DMS53 (cell line): ENCODE measurements around the gene CFDP1.

Experiments
- DNase-seq: peaks from one replicate; lab custom pipeline; 2025; lab: John Stamatoyannopoulos, UW

The CFDP1 gene

GRCh38 chr16:75319513-75320411 is 113.5 kb downstream of the CFDP1 start:
- DNase-seq, result no peak

DNA sequence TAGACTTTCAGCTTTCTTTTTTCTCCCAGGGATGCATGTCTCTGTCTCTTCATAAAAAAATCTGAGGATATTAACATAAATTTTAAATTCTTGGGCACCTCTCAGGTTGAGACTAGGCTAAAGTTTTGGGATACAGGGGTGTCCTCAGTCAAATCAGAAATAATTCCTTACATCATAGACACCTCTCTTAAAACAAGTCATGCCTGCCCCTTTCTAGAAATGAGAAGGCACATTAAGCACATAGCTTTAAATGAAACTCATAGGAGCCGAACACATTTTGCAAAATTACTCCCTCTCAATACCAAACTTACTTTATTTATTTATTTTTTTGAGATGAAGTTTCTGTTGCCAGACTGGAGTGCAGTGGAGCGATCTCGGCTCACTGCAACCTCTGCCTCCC is 114.6 kb downstream of the CFDP1 start:
- no peak for DNase-seq

GRCh38 chr16:75317532-75317931 is 115.8 kb downstream of the CFDP1 start:
- DNase-seq, result no peak

GRCh38 chr16:75317101-75317522 is 116.2 kb downstream of the CFDP1 start:
- DNase-seq, result no peak

DNA sequence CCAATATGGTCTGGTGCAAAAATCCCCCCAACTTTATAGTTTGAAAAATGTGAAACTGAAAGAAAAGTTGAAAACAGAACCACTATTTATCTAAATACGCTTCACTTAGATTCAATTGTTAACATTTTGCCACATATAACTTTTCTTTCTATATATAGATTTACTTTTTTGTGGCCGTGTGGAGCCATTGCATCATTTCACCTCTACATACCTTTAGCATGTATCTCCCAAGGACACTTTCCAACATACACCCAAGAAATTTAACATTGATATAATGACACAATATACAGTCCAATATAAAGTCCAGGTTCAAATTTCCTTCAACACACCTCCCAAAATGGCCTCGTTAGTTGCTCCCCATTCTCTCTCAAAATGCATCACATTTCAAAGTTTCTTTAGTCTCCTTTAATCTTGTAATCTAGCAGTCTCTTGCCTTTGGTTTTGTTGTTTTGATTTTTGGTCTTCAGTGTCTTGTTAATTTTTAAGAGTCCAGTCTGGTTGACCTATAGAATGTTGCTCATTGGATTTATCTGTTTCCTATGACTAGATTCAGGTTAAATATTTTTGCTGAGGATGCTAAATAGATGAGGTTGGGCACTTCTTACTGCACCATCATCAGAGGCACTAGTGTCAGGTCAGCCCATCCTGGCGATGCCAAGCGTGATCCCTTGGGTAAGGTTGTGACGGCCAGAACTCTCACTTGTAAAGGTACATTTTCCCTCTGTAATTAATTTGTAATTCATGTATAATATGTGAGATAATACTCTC is 117.6 kb downstream of the CFDP1 start:
- DNase-seq, result no peak

GRCh38 chr16:75312875-75313274 is 120.4 kb downstream of the CFDP1 start:
- DNase-seq, result no peak

DNA sequence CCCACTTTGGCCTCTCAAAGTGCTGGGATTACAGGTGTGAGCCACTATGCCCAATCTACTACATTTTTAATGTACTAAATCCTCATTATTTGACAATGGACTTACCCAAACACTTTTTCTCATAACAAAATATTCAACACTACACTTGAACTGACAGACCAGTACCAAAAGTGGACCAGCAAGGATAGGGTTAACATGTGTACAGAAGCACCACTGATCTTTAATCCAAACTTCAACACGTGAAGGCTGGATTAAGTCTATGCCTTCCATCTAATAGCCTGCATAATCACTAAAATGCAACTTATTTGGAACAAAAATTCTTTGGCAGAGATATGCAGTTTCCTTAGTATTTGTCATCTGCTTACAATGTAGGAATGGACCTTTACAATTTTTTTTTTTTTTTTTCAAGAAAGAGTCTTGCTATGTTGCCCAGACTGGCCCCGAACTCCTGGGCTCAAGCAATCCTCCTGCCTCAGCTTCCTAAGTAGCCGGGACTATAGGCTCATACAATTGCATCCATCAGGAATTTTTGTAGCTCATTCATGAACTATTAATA is 121.8 kb downstream of the CFDP1 start:
- DNase-seq, result no peak

- peak; percentile 2 for DNase-seq
Measured at GRCh38 chr16:75310541-75310940, 122.8 kb downstream of the CFDP1 start.

DNA sequence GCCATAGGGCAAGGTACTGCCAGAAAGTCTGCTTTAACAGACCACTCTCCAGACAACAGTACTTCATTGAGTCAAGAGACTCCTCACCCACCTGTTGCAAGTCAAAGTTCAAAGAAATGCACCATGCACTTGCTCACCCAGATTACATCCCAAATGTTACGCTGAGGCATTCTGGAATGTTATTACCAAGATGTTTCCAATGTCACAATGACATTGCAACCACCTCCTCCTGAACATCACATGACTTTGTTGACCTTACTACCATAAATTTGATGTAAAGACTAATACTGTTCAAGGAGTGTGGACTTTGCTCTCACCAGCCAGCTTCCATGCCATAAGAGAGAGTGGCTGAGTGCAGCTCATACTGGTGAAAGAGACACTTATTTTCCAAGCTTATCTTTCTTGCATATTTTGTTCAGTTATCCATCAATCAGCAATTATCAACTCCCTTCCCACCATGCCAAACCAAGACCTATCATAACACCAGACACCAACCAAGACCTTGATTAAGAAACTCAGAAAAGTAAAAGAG is 123.3 kb downstream of the CFDP1 start:
- peak; percentile 46 for DNase-seq

DNA sequence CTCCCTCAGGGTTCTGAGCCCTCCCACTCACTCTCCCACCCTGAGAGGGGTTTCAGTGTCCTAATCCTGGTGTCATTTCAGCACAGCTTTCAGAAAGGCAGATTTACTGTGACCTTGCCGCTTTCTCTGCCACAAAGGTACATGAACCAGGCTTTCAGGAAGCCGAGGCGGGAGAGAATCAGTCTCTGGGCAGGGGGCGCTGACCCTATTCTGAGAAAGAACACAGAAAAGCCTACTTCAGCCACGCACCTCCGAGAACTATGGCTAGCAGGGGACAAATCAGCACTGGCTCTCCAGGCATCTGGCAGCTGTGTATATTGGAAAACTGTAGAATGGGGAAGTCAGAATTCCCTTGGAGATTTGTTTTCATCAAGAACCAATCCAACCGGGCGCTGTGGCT is 124.1 kb downstream of the CFDP1 start:
- DNase-seq, result no peak

GRCh38 chr16:75308011-75308410 is 125.3 kb downstream of the CFDP1 start:
- DNase-seq, result no peak

DNA sequence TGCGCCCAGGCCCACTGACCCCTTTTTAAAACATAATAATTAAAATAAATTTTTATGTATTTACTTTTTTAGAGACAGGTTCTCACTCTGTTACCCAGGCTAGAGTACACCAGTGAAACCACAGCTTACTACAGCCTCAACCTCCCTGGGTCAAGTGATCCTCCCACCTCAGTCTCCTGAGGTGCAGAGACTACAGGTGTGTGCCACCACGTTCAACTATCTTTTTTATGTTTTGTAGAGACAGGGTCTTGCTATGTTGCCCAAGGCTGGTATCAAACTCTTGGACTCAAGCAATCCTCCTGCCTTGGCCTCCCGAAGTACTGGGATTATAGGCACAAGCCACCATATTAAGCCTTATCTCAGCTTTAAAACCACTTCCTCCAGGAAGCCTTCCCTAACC is 125.8 kb downstream of the CFDP1 start:
- DNase-seq, result no peak

GRCh38 chr16:75306099-75306762 is 127.1 kb downstream of the CFDP1 start:
- no peak for DNase-seq

DNA sequence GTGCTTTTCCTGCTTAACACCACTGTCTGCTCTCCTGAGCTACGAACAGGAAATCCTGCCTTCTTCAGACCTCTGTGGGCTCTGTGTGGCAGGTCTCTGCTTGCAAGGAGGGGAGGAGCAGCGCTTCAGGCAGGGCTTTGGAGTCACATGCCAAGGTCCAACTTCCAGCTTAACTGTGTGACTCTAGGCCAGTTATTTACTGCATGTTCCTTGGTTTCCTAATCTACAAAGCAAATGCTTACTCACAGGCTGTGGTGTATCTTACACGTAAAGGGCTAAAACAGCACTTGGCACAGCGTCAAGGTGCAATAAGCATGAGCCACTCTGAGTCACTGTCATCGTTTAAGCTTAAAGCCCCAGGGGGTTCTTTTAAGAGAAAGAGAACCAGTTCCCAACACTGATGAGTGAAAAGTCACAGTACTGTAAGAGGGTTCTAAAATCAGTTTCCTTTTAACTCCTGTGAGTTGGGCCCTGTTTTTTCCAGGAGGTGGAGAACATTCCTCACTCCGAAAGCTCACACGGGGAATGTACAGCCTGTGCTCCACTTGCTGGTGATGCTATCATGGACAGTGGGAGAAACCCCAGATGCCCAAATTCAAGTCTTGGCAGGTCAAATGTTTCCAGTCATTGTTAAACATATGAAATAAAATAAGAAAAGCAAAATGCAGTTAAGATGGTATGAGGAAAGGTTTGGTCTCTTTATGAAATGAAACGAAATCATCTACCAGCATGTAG is 127.8 kb downstream of the CFDP1 start:
- peak; percentile 58 for DNase-seq

GRCh38 chr16:75304521-75305363 is 128.6 kb downstream of the CFDP1 start:
- no peak for DNase-seq

DNA sequence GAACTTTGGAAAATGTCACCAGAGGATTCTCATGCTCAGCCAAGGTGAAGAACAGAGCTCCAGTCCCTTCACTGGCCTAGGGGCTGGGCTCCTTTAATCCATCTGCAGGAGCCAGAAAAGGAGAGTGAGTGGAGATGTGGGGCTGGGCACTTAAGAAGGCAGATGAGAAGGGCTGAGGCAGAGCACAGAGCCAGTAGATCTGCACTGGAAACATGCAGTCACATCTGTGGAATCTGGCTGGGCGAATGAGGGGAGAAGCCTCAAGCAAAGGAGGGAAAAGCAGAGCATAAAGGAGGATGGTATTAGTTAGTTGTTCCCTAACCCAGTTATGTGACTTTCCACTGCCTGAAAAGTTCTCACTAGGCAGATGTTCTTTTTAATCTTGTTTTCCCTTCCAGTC is 131.5 kb downstream of the CFDP1 start:
- DNase-seq, result no peak

GRCh38 chr16:75298267-75298666 is 135.0 kb downstream of the CFDP1 start:
- no peak for DNase-seq

- no peak for DNase-seq
Measured at GRCh38 chr16:75296606-75297005, 136.7 kb downstream of the CFDP1 start.

- no peak for DNase-seq
Measured at GRCh38 chr16:75294773-75295459, 138.4 kb downstream of the CFDP1 start.

GRCh38 chr16:75293772-75294171 is 139.5 kb downstream of the CFDP1 start:
- no peak for DNase-seq
